Subcutaneous abdominal adipose tissue (tissue), 5 donors: ENCODE measurements around the gene SLC35F5.
"Not testable (repeated sequence)": the region's sequence is repeated elsewhere in the genome, so short reads cannot be mapped to it uniquely, and the experiment has no call there.

Source experiments
- H3K27ac ChIP-seq: one replicate; pipeline ENCODE4 v1.7.0; 2013; ENCODE audit warnings: low read depth, mild to moderate bottlenecking, inconsistent platforms, low read length, moderate library complexity
- H3K27me3 ChIP-seq, 5 donors: one replicate each; pipeline ENCODE4 v1.7.0; 2013; ENCODE audit warnings: low read length in 5 of 5, inconsistent platforms in 1 of 5; ENCODE audit not compliant: control insufficient read depth in 5 of 5, insufficient read depth in 4 of 5
- H3K36me3 ChIP-seq, 5 donors: one replicate each; pipeline ENCODE4 v1.7.0; 2013; ENCODE audit warnings: low read length in 5 of 5; ENCODE audit not compliant: control insufficient read depth in 5 of 5, insufficient read depth in 5 of 5
- H3K4me1 ChIP-seq, 5 donors: one replicate each; pipeline ENCODE4 v1.7.0; 2013; ENCODE audit warnings: low read length in 5 of 5, mild to moderate bottlenecking in 3 of 5, moderate library complexity in 1 of 5; ENCODE audit not compliant: control insufficient read depth in 5 of 5, insufficient read depth in 5 of 5
- H3K4me3 ChIP-seq, 5 donors: one replicate each; pipeline ENCODE4 v1.7.0; 2013; ENCODE audit warnings: low read length in 5 of 5, low read depth in 1 of 5
- H3K9ac ChIP-seq, 5 donors: one replicate each; pipeline ENCODE4 v1.7.0; 2013; ENCODE audit warnings: low read length in 5 of 5, mild to moderate bottlenecking in 4 of 5, moderate library complexity in 3 of 5
- H3K9me3 ChIP-seq, 5 donors: one replicate each; pipeline ENCODE4 v1.7.0; 2013; ENCODE audit warnings: low read length in 5 of 5; ENCODE audit not compliant: control insufficient read depth in 5 of 5
- donor health status: healthy.
- donor health status: healthy.
- donor health status: healthy.
- donor health status: healthy.
- donor health status: healthy.

The SLC35F5 gene

DNA sequence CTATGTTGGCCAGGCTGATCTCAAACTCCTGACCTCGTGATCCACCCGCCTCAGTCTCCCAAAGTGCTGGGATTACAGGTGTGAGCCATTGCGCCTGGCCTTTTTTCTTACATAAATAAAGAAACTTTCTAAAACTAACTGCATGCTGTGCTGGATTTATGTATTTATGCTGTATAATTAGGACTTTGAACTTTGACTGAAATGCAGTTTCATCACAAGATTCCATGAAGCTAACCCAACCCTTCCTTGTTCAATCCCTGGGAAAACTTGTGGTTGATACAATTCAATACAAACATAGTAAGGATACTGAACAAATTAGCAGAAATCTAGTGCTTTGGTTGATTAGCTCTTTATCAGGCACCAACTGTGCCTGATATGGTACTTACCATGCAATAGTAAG, 20.9 kb upstream of the SLC35F5 start:
- Histone ChIP-seq H3K27ac (no peak overlapping the region), H3K9ac (no peak overlapping the region), H3K4me1 (no peaks in the 10 kb centered on the region), H3K27me3 (peaks cover 0 to 2% (median 0%) of the 10 kb centered on the region in 5 donors), H3K36me3 (no peaks in the 10 kb centered on the region), H3K9me3 (no peaks in the 10 kb centered on the region), H3K4me3 (no peak overlapping the region)

DNA sequence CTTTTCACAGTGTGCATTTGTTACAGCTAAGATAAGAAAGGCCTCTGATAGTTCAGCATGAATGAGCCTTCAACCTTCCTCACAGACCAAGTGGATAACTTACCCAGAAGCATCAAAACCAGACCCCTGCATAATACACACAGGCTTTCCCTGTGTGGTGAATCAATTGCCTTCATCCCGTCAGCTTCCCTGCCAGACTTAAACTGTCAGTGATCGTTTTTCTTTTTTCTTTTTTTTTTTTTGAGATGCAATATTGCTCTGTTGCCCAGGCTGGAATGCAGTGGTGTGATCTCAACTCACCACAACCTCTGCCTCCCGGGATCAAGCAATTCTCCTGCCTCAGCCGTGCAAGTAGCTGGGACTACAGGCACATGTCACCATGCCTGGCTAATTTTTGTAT, 20.5 kb upstream of the SLC35F5 start:
- H3K27ac ChIP-seq = no peak overlapping the region
- H3K4me1 ChIP-seq = no peaks in the 10 kb centered on the region

DNA sequence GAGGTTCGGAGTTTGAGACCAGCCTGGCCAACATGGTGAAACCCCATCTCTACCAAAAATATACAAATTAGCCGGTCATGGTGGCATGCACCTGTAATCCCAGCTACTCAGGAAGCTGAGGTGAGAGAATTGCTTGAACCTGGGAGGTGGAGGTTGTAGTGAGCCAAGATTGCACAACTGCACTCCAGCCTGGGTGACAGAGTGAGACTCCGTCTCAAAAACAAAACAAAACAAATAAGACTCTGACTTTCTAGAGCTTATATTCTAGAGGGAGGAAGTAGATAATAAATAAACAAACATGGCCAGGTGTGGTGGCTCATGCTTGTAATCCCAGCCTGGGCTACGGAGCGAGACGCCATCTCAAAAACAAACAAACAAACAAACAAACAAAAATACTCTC, 18.2 kb upstream of the SLC35F5 start:
- not testable (repeated sequence) for H3K9me3 ChIP-seq, H3K36me3 ChIP-seq, H3K4me3 ChIP-seq, H3K4me1 ChIP-seq, H3K27me3 ChIP-seq, H3K27ac ChIP-seq, H3K9ac ChIP-seq

More for the DNA sequence above, 20.5 kb upstream of the SLC35F5 start:
- peaks cover 0 to 2% (median 0%) of the 10 kb centered on the region in 5 donors for H3K27me3 ChIP-seq
- no peak overlapping the region for H3K9ac ChIP-seq
- H3K4me3 ChIP-seq = no peak overlapping the region
- H3K36me3 ChIP-seq = no peaks in the 10 kb centered on the region
- no peaks in the 10 kb centered on the region for H3K9me3 ChIP-seq

DNA sequence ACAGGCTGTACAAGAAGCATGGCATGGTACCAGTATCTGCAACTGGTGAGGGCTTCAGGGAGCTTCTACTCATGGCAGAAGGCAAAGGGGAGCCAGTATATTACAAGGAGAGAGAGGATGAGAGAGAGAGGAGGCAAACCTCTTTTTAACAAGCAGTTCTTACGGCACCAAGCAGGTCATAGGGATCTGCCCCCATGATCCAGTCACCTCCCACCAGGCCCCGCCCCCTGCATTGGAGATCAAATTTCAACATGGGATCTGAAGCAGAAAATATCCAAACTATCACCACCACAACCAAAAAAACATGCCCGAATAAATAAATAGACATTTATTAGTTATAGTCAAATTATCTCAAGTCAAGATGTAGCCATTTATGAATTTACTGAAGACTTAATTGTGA, 14.5 kb upstream of the SLC35F5 start:
- Histone ChIP-seq H3K27me3 (peaks cover 0 to 2% (median 0%) of the 10 kb centered on the region in 5 donors), H3K27ac (no peak overlapping the region), H3K9me3 (no peaks in the 10 kb centered on the region), H3K4me1 (no peaks in the 10 kb centered on the region), H3K36me3 (no peaks in the 10 kb centered on the region), H3K9ac (no peak overlapping the region), H3K4me3 (no peak overlapping the region)

GRCh38 chr2:113769555-113769954, 13.1 kb upstream of the SLC35F5 start:
- Histone ChIP-seq H3K9me3 (no peaks in the 10 kb centered on the region), H3K4me1 (no peaks in the 10 kb centered on the region), H3K27ac (no peak overlapping the region)

GRCh38 chr2:113768770-113769169, 12.3 kb upstream of the SLC35F5 start:
- no peak overlapping the region for H3K27ac ChIP-seq
- no peaks in the 10 kb centered on the region for H3K9me3 ChIP-seq
- H3K27me3 ChIP-seq = no peaks in the 10 kb centered on the region
- H3K4me1 ChIP-seq = no peaks in the 10 kb centered on the region
- no peak overlapping the region for H3K4me3 ChIP-seq
- H3K36me3 ChIP-seq = no peaks in the 10 kb centered on the region
- H3K9ac ChIP-seq = no peak overlapping the region

More at GRCh38 chr2:113769555-113769954, 13.1 kb upstream of the SLC35F5 start:
- Histone ChIP-seq H3K9ac (no peak overlapping the region), H3K4me3 (no peak overlapping the region), H3K27me3 (no peaks in the 10 kb centered on the region), H3K36me3 (no peaks in the 10 kb centered on the region)

DNA sequence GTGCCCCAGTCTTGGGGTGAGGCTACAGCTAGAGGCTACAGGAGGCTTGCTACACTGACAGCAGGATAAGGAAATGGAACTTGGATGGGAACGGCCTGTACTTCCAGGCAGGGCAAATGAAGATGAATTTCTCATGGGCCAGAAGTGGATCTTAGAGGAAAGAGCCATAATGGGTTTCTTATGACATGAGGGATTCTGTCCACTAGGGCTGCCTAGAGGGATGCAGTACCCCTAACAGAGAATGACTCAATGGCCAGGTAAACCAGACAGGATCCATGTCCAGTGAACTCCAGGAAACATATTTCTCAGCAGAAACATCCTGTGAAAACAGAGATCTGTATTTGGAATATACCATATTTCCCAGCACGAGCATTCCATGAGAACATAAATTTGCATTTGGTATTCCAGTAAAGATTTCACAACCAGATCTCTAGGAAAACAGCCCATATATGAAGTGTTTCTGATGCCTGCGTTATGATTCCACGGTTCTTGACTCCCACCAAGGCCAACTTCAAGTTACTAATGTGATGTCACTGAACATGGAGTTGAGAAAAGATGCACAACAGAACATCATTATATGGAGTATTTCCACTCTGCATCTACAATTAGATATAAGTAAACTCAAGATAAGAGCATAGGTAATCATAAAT, 11.5 kb upstream of the SLC35F5 start:
- no peaks in the 10 kb centered on the region for H3K9me3 ChIP-seq
- no peaks in the 10 kb centered on the region for H3K27me3 ChIP-seq
- H3K27ac ChIP-seq = no peak overlapping the region
- H3K4me3 ChIP-seq = no peak overlapping the region
- no peaks in the 10 kb centered on the region for H3K4me1 ChIP-seq
- no peak overlapping the region for H3K9ac ChIP-seq
- H3K36me3 ChIP-seq = no peaks in the 10 kb centered on the region

DNA sequence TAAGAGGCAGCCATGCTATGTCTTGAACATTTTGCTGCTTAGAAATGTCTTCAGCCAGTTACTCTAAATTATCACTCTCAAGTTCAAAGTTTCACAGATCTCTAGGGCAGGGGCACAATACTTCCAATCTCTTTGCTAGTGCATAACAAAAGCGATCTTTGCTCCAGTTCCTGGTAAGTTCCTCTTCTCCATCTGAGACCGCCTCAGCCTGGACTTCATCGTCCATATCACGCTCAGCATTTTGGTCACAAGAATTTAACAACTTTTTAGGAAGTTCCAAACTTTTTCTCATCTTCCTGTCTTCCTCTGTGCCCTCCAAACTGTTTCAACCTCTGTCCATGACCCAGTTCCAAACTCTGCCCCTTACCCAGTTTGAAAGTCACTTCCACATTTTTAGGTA, 8.8 kb upstream of the SLC35F5 start:
- H3K36me3 ChIP-seq = no peaks in the 10 kb centered on the region
- no peaks in the 10 kb centered on the region for H3K4me1 ChIP-seq
- H3K27me3 ChIP-seq = no peaks in the 10 kb centered on the region
- H3K27ac ChIP-seq = no peak overlapping the region
- H3K9ac ChIP-seq = no peak overlapping the region
- no peak overlapping the region for H3K4me3 ChIP-seq
- no peaks in the 10 kb centered on the region for H3K9me3 ChIP-seq

DNA sequence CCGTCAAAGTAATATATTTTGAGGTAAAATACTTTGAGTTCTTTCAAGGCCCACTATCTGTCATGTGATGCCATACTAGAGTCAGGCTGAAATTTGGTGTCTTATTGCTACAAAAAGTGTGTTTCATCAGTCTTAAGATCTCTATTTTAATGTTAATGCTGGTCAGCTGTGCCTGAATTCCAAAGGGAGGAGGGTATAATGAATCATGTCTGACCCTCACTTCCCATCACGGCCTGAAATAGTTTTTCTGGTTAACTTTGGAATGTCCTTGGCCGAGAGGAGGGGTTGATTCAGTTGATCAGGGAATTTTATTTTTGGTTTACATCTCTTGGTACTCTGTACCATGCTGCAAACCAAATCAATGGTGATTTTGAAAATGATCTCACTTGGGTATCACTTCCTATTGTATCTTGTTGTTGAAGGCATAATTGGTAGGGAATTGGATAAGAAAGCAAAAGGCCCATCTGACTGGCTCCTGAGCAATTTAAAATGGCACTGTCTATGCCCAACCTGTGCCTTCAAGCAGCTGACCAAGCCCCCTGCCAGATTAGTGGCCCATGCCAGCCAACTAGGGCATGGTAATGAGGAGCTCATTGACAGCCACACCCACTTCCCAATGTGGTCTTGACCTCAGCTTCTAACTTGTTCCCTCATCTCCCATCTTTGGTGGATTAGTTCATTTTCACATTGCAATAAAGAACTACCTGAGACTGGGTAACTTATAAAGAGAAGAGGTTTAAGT, 6.1 kb upstream of the SLC35F5 start:
- Histone ChIP-seq H3K4me1 (peaks cover 0 to 1% (median 0%) of the 10 kb centered on the region in 5 donors), H3K27ac (no peak overlapping the region)

DNA sequence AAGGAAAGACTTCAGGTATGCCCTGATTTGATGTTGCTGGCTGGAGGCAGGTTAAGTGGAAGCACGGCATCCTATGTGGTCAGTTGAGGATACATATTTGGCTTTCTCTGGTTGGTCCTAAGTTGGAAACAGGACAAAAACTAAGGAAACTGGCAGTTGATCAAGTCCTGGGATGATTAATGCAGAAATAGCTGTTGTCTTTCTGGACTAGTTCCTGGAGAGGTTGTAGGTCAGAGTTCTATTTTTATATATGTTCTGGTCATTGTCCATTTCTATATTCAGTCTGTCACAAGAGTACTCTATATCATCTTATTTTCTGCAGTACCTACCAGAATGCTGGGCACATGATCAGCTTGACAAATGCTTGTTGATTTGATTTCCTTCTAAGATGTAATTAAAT, 4.0 kb upstream of the SLC35F5 start:
- H3K27ac ChIP-seq = no peak overlapping the region
- no peaks in the 10 kb centered on the region for H3K27me3 ChIP-seq
- H3K9me3 ChIP-seq = no peaks in the 10 kb centered on the region
- H3K4me3 ChIP-seq = no peak overlapping the region
- H3K4me1 ChIP-seq = peaks cover 0 to 15% (median 10%) of the 10 kb centered on the region in 5 donors
- H3K36me3 ChIP-seq = no peaks in the 10 kb centered on the region
- H3K9ac ChIP-seq = no peak overlapping the region

More for the DNA sequence above, 6.1 kb upstream of the SLC35F5 start:
- Histone ChIP-seq H3K4me3 (no peak overlapping the region), H3K9ac (no peak overlapping the region), H3K9me3 (no peaks in the 10 kb centered on the region), H3K36me3 (no peaks in the 10 kb centered on the region), H3K27me3 (no peaks in the 10 kb centered on the region)
